HUDEP-2 (cell line): Measurements from ENCODE around the gene MICAL2.

Source experiments
- DNase-seq, 76 experiments: peaks; one replicate each; lab custom pipeline; 2025; ENCODE audit not compliant: unreplicated experiment in 76 of 76; lab: John Stamatoyannopoulos, UW

Gene MICAL2

DNA sequence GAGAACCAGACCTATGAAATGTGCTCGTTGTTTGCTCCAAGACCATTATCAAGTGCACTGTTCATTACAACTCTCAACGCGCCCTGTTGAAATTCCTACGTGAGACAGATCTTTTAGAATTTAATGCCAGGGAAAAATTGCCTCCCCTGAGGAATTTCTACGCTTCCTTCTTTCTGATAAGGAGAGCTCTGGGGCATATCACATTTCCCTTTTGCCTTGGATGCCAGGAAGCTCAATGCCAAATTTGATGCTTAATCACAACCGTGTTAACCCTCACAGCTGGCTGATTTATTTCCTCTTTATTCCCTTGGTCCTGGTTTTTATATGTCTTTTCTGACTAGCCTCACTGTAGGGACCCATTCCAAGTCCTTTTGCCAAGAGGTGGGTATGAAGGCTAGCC is 109.4 kb downstream of the MICAL2 start:
- DNase-seq: no peak

DNA sequence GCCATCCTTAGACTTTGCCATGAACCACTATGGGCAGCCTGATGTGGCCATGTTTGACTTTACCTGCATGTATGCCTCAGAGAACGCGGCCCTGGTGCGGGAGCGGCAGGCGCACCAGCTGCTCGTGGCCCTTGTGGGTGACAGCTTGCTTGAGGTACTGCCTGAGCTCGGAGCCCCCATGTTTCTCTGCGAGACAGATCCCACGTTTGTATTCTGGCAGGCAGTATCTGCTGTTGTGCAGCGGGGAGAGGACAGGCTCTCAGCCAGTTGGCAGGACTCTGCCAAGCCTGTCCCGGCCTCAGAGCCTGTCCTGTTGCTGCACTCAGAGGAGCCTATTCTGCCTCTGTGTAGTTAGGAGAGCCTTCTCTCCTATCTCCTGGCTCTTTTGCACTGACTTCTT is 109.9 kb downstream of the MICAL2 start:
- DNase-seq: no peak

DNA sequence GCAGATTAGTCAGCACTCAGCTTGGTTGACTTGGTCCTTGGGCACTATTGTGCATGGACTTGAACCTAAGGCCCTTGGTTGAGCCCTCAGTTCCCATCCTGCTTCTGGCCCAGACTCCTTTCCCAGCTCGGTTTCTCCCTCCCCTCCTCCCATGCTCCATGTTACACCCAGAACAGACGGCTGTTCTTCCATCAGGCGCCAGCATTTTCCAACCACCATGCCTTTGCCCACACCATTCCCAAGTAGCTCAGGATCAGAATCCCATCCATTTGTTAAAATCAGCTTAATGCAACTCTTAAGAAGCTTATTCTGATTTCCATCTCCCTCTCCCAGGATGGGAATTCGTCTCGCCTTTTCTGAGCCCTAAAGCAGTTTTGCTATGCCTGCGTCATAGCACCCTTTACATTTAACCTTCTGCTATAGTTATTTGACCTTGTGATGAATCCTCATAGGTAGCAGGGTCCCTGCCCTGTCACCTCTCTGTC is 110.7 kb downstream of the MICAL2 start:
- no peak for DNase-seq

DNA sequence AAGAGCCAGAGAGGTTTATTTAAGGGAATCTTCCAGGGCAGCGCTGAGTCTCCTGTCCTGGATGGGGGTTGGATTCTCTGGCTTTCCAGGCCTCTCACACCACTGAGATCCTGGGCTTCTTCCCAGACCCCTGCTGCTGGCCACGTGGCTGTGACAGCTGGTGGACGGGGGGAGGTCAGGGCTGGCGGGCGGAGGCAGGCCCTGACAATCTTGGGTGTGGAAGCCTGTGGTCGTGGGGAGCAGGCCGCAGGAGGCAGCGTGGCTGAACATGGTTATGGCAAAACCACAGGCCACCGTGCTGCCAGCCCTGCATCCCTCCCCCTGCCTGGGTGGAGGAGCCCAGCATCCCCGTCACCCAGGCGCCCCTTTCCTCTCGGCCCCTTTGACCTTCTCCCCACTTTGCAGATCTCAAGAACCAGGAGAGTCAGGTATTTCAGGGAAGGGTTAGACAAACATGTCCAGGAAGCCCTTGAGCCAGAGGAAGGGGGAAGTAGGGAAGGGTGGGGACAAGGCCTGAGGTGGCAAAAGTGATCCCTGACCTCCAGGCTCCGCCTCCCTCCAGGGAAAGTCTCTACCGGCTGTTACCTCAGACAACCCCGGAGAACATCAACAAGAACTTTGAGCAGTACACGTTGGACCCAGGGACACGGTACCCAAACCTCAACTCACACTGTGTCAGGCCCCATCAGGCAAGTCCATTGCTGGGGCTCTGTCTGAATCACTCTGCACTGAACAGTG is 111.8 kb downstream of the MICAL2 start:
- DNase-seq: no peak

DNA sequence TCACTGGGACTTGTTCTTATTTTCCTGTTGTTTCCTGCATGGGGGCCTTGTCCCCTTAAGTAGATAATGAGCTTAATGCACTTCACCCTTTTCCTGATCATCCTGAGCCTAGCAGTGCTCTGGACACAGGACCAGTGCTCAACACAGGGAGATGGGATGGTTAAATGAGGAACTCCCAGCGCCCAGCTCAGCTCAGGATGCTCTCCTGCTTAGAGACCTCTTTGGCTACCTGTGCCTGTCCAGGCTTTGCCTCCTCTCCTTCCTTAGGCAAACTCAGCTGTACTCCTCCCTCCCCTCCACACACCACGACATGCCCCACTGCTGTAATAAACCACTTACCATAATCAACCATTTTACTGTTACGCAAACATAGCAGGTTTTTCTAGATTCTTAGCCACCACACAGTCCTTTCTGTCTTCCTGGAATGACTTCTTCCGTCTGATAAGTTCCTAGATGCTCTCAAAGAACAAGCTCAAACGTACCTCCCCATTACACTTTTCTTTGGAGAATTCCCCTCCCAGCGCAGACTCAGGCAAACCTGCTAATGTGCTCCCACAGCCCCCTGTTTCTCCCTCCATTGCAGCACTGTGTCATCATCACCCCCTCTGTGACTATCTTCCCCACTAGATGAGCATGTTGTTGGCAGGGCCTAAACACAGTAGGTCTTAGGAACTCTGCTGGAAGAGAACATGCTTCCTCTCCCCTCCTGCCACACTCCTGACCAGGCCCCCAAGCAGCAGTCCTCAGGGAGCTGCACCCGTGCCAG is 113.6 kb downstream of the MICAL2 start:
- DNase-seq: no peak

DNA sequence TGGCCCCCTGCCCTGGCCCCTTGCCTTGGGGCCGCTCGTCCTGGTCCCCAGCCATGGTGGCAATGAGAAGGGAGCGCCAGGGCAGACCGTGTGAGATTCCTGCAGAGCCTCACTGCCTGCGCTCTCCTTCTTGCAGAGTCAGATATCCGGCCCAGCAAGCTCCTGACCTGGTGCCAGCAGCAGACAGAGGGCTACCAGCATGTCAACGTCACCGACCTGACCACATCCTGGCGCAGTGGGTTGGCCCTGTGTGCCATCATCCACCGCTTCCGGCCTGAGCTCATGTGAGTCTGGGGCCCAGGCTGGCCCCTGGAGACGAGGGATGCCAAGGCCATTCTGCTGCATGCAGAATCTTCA is 114.1 kb downstream of the MICAL2 start:
- peak in 12 of 76 experiments; percentile 3 to 61 (median 29) for DNase-seq

DNA sequence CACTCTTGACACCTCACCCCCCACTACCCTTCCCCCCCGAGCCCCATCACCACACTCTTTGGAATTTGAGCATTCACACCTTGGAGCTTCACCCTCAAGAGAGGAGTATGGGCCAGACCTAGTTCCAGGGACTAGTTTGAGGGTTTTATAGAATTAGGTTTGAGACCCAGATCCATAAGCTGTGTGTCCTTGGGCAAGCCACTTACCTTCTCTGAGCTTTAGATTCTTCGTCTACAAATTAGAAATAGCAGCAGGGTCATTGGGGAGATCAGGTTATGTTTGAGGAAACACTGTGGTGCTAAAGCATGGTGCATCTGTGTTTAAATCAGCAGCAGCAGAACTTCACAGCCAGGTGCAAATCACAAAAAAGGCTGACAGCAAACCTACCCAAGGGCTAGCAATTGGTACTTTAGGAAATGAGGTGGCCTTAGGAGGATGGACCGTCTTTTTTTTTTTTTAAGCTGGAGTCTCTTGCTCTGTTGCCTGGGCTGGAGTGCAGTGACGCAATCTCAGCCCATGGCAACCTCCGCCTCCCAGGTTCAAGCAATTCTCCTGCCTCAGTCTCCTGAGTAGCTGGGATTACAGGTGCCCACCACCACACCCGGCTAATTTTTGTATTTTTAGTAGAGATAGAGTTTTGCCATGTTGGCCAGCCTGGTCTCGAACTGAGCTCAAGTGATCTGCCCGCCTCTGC is 114.8 kb downstream of the MICAL2 start:
- no peak for DNase-seq

DNA sequence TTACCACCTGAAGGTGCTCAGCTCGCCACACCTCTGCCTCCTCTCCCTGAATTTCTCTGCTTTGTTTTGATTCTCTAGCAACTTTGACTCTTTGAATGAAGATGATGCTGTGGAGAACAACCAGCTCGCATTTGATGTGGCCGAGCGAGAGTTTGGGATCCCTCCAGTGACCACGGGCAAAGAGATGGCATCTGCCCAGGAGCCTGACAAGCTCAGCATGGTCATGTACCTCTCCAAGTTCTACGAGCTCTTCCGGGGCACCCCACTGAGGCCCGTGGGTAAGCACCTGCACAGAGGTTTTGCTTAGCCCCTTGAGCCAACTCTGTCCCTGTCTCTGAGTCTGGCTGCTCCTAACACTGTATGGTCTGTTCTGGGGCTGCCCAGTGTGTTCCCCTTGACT is 115.7 kb downstream of the MICAL2 start:
- no peak for DNase-seq

DNA sequence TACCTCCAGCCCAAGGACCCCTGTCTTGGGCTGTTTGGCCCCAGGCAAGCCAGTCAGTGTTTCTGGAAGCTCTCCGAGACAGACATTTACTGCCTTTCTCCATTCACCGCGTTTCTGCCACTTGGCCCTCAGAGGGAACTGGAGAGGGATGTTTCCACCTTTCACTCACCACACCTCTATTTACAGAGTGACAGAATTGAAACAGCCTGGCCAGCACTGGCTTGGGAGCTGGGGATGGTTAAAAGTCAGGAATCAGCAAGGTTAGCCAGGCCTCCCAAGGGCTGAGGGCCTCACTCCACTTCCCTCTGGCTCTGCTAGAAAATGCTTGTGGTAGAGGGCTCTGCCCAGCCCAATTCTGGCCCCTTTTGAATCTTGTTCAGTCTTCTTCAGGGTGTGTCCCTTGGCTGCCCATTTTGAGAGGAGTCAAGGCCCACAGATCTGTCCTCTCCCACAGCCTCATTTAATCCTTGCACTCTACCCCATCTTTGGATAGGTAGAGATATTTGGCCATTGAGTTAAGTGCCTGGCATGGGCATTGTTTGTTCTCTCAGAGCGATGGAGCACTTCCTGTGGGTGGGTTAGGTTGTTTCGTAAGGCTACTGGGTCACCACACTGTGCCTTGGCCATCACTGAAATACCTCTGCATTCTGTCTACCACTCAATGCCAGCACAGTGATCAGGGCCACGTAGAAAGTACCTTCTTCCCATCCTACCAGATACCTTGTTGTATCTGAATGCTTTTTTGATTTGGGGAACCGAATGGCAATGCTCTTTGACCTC is 119.2 kb downstream of the MICAL2 start:
- DNase-seq: peak in 1 of 76 experiments; percentile 5

DNA sequence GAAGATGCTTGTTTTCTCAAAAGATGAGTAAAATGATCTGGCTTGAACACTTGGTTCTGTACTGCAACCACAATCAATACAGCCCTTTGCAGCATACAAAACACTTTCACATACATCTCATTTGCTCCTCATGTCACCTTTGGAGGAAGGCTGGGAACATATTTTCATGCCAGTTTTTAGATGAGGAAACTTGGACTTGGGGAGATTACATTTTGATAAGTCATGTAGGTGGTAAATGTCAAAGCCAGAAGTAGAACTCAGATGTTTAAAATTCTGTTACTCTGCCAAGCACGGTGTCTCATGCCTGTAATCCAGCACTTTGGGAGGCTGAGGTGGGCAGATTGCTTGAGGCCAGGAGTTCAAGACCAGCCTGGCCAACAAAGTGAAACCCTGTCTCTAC is 121.8 kb downstream of the MICAL2 start:
- no peak for DNase-seq

DNA sequence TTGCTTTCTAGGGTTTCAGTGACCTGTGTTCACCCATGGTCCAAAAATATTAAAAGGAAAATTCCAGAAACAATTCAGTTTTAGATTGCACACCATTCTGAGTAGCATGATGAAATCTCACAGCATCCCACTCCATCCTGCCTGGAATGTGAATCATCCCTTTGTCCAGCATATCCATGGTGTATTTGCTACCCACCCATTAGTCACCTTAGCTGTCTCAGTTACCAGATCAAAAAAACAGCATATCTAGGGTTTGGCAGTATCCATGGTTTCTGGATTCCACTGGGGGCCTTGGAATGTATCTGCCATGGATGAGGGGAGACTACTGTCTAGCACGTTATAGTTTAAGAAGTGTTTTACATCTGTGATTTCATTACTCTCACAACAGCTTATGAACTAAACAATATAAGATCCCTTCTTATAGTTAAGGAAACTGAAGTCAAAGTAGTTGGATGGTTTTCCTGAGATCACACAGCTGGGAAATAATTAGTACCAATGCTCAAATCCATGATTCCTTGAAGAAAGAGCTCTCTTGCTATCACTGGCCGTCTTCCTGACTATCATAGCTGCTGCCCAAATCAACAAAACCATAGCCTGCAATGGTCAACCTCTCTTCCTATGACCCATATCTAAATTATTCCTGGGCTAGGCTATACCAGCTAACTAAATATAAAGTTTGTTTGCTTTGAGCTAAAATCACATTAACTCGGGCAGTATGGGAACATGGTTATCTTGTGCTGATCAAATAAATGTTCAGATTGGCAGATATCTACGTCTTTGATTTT is 122.6 kb downstream of the MICAL2 start:
- no peak for DNase-seq

DNA sequence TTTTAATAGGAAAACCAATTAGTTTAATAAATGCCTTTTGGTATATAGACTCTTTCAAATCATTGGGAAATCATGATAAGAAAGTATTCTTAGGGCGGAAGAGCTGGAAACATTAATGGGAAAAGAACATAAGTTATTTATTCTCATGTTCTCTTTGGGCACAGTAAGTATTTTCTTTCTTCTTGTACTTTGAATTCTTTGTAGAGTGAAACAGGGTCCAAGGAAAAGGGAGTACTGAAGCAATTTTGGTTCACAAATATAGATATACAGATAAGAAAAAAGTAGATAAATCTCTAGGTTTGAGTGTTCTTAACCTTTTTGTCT is 123.2 kb downstream of the MICAL2 start:
- no peak for DNase-seq

DNA sequence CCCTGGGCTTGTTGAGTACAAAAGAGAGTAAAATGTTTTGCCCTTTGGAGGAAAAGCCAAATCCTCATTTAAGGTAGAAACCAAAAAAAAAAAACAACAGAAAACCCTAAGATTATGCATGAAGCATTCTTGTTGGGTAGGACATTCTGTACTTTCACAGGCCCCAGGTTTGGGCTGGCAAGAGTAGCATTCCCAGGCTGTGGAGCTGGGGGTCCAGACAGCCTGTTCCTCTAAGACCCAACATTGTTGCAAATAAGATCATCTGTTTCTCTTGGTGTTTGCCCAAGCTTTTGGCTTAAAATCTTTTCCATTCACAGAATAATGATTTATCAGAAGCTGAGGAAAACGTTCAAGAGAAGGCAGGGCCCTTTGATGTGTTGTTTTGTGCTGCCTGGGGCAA is 123.8 kb downstream of the MICAL2 start:
- no peak for DNase-seq

DNA sequence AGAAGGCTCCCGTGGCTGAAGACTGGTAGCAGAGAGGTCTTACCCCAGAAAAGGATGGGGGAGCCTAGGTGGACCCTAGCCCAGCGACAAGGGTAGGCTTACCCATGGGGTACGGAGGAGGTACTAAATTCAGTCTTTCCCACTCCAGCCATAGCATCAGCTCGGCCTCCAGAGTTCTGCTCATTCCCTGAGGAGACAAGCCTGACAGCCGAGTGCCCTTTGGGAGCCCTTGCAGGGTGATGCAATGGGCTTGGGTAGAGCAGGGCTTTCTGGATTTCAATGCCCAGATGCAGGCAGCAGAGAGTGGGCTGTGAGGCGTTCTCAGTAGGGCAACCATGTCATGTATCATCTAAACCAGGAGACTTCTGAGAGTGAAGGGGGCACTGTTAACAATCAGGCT is 124.7 kb downstream of the MICAL2 start:
- no peak for DNase-seq

DNA sequence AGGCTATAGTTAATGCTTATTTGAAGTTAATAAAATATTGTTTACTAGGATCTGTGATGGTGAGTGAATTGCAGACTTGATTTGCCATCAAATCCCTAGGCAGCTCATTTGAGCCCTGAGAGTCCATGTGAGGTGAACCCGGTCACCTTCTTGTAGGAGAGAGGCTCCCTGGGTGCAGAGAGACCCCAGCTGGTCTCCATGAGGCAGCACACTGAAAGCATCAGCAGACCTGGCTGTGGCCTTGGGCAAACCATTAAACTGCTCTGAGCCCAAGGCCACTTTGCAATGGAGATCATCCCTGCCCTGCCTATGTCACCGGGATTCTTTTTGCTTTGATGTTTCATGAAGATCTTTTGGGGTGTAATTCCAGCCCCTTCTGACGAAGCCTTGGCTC is 125.2 kb downstream of the MICAL2 start:
- DNase-seq: peak in 2 of 76 experiments; percentile 2 to 13

DNA sequence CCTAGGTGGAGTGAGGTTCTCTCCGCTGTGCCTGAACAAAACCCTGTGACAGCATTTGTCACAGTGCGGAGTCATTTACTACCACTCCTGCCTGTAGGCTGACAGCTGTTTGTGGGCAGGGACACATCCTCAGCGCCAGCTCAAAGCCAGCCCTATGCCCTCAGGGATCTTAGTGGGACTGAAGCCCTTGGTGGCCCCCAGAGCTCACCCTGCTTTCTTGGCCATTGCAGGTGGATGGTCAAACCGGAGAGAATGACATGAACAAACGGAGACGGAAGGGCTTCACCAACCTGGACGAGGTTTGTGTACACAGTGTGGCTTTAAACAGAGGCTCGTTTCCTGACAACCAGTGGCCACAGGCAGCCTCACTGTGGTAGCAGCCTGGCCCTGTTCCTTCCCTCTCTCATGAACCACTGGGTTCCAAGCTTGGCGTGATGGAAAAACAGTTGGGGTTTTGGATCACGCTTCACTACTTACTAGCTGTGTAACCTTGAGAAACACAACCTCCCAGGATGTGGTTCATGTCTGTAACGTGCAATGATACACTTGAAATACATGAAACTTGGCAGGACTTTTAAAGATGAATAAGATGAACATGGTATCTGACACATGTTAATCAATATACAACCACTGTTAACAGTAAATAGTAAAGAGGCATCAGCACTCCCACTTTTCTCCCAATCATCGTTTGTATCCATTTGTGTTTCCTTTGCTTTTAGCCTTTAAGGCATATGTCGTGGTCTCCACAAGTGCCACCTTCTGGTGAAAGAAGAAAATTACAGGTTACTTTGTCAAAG is 125.8 kb downstream of the MICAL2 start:
- DNase-seq: peak in 24 of 76 experiments; percentile 4 to 47 (median 23)

DNA sequence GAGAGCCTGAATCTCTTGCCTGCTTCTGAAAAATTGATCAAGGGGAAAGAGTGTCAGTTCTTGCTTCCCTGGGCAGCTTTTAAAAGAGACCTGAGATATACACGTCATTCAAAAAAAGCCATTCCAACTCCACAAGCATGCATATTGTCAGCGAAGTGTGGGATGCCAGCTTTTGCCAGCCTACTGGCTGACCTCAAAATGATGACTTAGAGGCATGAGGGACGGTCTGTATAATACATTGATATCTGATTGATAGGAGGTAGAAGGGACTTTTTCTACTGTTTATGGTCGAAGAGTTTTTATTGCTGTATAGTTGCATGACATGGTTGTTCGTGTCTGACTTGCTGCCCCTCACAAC is 126.3 kb downstream of the MICAL2 start:
- DNase-seq: no peak

DNA sequence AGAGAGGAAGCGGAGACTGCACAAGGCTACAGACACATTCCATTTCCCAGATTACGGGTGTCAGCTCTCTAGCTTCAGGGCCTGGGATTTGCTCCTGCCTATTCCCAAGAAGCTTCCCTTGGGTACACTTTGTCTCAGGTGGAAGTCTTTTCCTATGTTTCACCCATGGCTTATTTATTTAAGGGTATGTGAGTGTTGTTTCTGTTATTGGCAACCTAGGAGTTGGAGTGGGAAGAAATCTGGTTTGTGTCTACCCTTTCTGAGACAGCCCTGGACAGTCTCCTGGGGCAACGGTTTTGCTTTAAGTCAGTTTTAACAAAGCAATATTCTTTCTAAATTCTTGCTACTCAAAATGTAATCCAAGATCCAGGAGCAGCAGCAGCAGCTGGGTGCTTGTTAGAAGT is 127.0 kb downstream of the MICAL2 start:
- DNase-seq: no peak

DNA sequence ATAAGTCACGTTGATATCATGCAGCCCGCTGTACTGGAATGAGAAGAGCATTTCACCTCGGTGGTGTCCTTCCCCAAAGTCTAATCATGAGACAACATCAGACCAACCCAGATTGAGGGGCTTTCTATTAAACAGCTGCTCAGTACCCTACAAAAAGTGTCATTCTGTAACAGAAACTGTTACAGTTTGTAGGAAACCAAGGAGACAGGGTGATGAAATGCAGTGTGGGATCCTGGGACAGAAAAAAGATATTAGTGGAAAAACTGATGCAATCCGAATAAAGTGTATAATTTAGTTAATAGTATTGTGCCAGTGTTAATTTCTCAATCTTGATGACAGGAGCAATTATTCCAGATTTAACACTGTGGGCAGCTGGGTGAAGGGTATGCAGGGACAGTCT is 128.0 kb downstream of the MICAL2 start:
- DNase-seq: no peak

DNA sequence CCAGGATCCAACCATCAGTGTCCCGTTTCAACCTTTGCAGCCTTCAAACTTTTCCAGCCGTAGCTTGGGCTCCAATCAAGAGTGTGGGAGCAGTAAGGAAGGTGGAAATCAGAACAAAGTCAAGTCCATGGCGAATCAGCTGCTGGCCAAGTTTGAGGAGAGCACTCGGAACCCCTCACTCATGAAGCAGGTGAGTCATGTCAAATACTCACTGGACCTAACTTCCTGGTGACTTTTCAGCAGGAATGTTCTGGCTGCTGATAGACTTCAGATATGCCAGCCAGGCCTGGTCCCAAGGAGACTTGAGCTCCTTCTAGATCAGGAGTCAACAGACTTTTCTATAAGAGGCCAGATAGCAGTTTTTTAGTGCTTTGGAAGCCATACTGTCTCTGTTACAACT is 129.0 kb downstream of the MICAL2 start:
- no peak for DNase-seq
